Calu3 (cell line): Measurements from ENCODE around the gene VAC14. TPM values are rescaled to one million over a fixed set of nuclear protein-coding genes. Genes with fewer than 3 reads are reported as not detected.

Experiments
- BruUV-seq: library from RNA; stranded (reverse); fragments of 400-500 nt; replicated peaks from 2 replicates; lab custom pipeline; 2021; lab: Mats Ljungman, UMichigan
- CTCF ChIA-PET: fragments of 300-600 bp; sonication (Branson Sonifier 250); formaldehyde crosslinking; loops from one replicate; lab custom pipeline; 2022; ENCODE audit warnings: antibody characterized with exemption; lab: Charles Lee
- DNase-seq: peaks from one replicate; pipeline ENCODE4 v3.0.0; 2022
- H3K27ac Mint-ChIP-seq: one replicate; pipeline ENCODE4 v1.8.0; 2022; ENCODE audit warnings: mixed read lengths; ENCODE audit not compliant: unreplicated experiment
- H3K27me3 Mint-ChIP-seq: one replicate; pipeline ENCODE4 v1.8.0; 2022; ENCODE audit warnings: mixed read lengths; ENCODE audit not compliant: unreplicated experiment
- H3K36me3 Mint-ChIP-seq: one replicate; pipeline ENCODE4 v1.8.0; 2022; ENCODE audit warnings: mild to moderate bottlenecking, moderate library complexity, mixed read lengths; ENCODE audit not compliant: insufficient read depth, unreplicated experiment
- H3K4me1 Mint-ChIP-seq: one replicate; pipeline ENCODE4 v1.8.0; 2022; ENCODE audit warnings: mild to moderate bottlenecking, low read depth, mixed read lengths; ENCODE audit not compliant: unreplicated experiment
- H3K4me3 Mint-ChIP-seq: one replicate; pipeline ENCODE4 v1.8.0; 2022; ENCODE audit warnings: mild to moderate bottlenecking, low read depth, moderate library complexity, mixed read lengths; ENCODE audit not compliant: unreplicated experiment
- H3K9me3 Mint-ChIP-seq: one replicate; pipeline ENCODE4 v1.8.0; 2022; ENCODE audit warnings: low read depth, mixed read lengths; ENCODE audit not compliant: unreplicated experiment
- CTCF ChIP-seq: fragments of 200-600 bp; IDR thresholded peaks from one replicate; pipeline ENCODE4 v1.8.0; 2022; ENCODE audit warnings: antibody characterized with exemption; ENCODE audit not compliant: unreplicated experiment
- intact Hi-C: fragments of 100-400 bp; cut with micrococcal nuclease; formaldehyde crosslinking; loops from one replicate; pipeline ENCODE4 v1.10.0; 2022; ENCODE audit not compliant: unreplicated experiment
- total RNA-seq: library from RNA; stranded (reverse); gene quantifications from 2 replicates; pipeline ENCODE4 v1.2.3, GENCODE V29; 2022

Gene VAC14
- total RNA-seq, 1 experiment from 2014 or later, result 63.8 TPM

- H3K9me3 Mint-ChIP-seq, result no peaks in the 10 kb centered on the region
These were observed 76.6 kb downstream of the VAC14 start for GRCh38 chr16:70724146-70725023.

DNA sequence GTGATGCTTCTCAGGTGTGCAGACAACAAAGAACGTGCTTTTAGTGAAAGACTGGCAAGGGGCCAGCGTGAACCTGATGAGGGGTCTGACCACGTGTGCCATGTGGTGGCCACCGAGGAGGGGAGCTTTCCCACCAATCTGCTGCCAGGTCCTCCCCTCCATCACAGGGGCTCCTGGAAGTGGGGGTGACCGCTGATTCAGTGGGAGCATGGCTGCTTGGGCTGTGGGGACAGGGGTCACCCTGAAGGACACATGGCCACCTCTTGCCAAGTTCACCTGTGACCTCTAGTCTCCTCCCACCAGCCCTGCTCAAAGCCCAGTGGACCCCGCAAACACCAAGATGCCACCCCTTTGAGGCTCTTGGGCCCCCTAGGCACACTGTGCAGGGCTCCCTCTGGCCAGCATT lies 77.2 kb downstream of the VAC14 start:
- intact Hi-C loops, result no loop called here
- Mint-ChIP-seq H3K36me3 (no peaks in the 10 kb centered on the region), H3K4me3 (no peak overlapping the region), H3K4me1 (no peaks in the 10 kb centered on the region), H3K27ac (no peak overlapping the region), H3K9me3 (no peaks in the 10 kb centered on the region), H3K27me3 (no peaks in the 10 kb centered on the region)
- no peak for DNase-seq
- no TSS peak for BruUV-seq
- CTCF ChIA-PET, result no interaction called here
- TF ChIP-seq CTCF, result no peak

More at GRCh38 chr16:70724146-70725023, 76.6 kb downstream of the VAC14 start:
- BruUV-seq, result no TSS peak
- no peaks in the 10 kb centered on the region for H3K27me3 Mint-ChIP-seq
- no peaks in the 10 kb centered on the region for H3K4me1 Mint-ChIP-seq
- H3K27ac Mint-ChIP-seq, result no peak overlapping the region
- DNase-seq, result no peak
- intact Hi-C loops, result no loop called here
- no peak overlapping the region for H3K4me3 Mint-ChIP-seq
- CTCF ChIA-PET, result no interaction called here
- H3K36me3 Mint-ChIP-seq, result no peaks in the 10 kb centered on the region
- no peak for TF ChIP-seq CTCF

DNA sequence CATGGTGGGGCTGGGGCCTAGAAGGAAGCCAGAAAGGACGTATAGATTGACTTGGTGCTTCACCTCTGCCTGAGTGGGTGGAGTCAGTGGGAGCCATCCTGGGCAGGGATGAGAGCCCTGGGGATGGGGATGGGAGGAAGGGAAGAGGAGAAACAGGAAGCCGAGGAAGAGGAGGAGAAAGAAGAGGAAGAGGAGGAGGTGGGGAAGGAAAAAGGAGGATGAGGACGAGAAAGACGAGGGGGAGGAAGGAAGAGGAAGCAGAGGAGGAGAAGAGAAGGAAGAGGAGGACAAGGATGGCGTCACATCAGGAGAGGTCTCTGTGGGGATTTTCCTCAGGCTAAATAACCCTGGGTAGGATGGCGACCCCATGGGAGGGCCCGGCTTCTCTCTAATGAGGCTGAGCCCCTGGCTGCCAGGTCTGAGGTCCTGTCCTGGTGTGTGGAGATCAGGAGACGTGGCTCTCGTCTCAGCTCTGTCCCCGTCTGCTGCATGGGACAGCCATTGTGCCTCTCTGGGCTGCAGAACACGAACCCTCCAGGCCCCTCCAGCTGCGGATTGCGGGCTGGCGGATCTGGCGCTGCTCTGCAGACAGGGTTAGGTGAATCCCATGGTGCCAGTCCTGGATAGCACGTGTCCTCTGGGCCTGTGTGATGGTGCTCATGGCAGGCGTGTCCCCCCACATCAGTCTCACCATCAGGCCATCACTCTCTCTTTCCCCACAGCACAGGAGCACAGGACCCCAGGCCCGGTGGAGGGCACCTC lies 79.6 kb downstream of the VAC14 start:
- no TSS peak for BruUV-seq
- Mint-ChIP-seq H3K27me3 (no peaks in the 10 kb centered on the region), H3K9me3 (no peaks in the 10 kb centered on the region), H3K4me1 (no peaks in the 10 kb centered on the region), H3K4me3 (no peak overlapping the region), H3K27ac (no peak overlapping the region), H3K36me3 (peaks cover 3% of the 10 kb centered on the region)
- TF ChIP-seq CTCF, result no peak
- no peak for DNase-seq
- intact Hi-C loops, result no loop called here
- CTCF ChIA-PET, result no interaction called here

DNA sequence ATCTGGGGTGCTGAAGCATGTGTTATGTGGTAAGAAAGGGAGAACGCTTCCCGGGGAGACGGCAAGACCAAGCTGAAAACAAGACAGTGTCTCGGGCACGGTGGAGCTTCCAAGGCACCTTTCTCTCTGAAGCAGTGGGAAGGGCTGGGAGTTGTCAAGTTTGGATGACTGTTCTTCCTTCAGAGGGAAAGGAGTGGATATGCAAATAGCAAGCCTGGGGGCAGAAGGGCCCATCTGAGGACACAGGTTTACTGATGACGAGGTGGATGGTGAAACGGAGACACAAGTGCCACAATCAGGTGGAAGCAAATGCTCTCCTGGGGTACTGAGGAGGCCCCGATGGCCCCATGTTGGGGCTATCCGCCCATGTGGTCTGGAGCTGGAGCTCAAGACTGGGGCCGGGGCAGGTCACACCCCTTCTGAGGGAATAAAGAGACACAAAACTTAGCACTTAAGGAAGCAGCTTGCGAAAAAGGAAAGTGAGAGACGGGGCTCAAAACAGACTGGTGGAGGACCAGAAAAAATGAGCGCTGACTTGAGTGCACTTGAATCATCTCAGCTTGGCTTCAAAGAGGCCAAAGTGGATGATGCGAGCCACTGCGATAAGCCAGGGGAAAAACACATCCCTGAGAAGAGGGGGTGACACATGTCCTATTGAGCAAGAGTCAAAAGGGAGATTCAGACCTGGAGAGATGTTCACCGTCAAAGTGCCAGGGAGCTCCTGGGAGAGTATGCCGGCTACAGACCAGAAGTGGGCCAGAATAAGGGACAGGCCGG lies 80.3 kb downstream of the VAC14 start:
- H3K9me3 Mint-ChIP-seq, result no peaks in the 10 kb centered on the region
- DNase-seq, result no peak
- no peaks in the 10 kb centered on the region for H3K4me1 Mint-ChIP-seq
- no TSS peak for BruUV-seq
- H3K27ac Mint-ChIP-seq, result no peak overlapping the region
- intact Hi-C loops, result no loop called here
- CTCF ChIA-PET, result no interaction called here
- H3K4me3 Mint-ChIP-seq, result no peak overlapping the region
- no peaks in the 10 kb centered on the region for H3K27me3 Mint-ChIP-seq
- TF ChIP-seq CTCF, result no peak
- peaks cover 7% of the 10 kb centered on the region for H3K36me3 Mint-ChIP-seq
